ENCODE results near the gene DHX16.
A peak's percentile ranks its signal among the peaks of the same experiment; 100 is the strongest.
"Not testable (repeated sequence)": the region's sequence is repeated elsewhere in the genome, so short reads cannot be mapped to it uniquely, and the experiment has no call there.

DHX16 gene

DNA sequence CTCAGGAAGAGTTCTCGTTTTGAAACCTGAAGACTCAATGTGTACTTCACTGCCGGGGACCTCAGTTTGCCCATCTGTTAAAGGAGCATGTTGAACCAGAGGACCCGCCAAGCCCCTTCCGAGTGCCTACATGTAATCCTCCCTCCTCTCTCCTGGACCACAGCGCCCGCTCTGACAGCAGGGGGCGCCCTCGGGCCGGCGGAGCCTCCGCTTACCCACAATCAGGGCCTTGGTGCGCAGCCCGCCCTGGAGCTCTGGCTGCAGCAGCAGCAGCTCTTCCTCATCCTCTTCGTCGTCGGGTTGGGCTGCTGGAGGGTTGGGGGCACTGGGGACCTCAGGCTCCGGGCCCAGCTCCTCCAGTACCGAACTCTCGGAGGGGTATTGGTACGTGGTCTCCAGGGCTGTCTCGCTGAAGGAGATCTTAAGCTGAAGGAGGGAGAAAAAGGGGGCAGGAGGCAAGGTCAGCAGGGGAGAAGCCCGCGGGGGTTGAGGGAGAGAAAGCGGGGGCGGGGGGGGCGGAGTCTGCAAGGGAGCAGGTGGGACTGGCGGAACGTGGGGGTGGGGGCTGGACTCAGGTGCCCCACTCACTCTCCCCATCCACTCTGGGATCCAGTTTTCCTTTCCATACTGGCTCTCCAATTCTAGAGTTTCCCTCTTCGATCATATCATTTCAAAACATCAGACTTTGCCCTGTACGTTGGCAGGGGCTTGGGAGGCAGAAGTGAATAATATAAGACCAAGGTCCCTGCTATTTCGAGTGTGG is 6.3 kb upstream of the DHX16 start:
- DNase-seq = peak; percentile 94

- DNase-seq = no peak
Observed at GRCh38 chr6:30676660-30677285, 4.0 kb upstream of the DHX16 start.

GRCh38 chr6:30670760-30671527 is 1.9 kb downstream of the DHX16 start:
- DNase-seq = no peak

DNA sequence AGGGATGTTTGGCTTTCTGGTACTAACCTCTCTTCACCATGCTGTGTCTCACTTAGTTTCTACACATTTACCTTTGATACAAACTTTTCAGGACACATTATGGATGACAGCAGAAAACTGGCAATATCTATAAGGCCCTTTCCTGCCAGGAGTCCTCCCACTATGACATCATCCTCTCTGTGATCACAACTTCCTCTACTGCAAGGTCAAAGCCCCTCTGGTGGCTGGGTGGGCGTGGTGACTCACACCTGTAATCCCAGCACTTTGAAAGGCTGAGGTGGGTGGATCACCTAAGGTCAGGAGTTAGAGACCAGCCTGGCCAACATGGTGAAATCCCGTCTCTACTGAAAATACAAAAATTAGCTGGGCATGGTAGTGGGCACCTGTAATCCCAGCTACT is 6.5 kb downstream of the DHX16 start:
- DNase-seq = not testable (repeated sequence)

DNA sequence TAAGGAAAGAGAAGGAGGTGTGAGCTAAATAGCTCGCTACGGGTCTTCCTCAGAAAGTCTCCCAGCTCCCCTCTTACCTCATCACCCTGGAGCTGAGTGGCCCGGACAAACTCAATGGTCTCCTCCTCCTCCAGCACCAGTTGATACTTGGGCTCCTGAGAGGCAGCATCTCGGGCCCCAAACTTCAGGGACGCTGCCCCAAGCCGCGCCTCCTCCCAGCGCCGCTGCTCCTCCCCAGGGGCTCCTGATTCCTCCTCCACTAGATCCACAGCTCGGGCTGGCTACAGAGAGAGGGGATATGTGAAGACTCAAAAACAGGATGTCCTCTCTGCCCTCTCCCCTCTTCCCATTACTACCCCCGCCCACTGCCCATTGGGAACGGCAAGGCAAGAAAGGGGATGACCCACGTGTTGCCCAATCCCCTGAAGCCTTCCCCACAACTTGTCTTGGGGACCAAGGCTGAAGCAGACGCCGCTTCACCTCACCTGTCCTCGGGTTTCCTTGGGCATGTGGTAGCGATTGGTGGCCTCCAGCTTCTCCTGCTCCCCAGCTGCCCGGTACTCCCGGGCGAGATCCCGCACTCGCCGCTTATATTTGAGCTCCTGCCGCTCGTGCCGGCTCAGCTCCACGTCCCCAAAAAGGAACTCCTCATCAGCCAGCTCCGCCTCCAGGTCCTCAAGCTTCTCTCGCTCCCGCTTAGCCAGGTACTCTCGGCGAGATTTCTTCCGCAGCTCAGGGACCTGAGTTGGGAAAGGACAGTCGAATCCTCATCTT is 7.6 kb downstream of the DHX16 start:
- no peak for DNase-seq

DNA sequence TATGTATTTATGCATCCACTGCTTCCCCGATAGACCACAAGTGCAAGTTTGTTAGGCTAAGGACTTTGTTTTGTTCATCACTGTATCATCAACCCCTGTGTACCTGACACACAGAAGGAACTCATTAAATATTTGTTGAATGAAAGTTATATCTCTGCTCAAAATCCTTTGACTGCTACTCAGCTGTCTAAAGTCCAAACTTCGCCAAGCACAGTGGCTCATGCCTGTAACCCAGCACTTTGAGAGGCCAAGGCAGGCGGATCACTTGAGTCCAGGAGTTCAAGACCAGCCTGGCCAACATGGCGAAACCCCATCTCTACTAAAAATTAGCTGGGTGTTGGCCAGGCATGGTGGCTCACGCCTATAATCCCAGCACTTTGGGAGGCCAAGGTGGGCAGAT is 14.9 kb downstream of the DHX16 start:
- not testable (repeated sequence) for DNase-seq

DNA sequence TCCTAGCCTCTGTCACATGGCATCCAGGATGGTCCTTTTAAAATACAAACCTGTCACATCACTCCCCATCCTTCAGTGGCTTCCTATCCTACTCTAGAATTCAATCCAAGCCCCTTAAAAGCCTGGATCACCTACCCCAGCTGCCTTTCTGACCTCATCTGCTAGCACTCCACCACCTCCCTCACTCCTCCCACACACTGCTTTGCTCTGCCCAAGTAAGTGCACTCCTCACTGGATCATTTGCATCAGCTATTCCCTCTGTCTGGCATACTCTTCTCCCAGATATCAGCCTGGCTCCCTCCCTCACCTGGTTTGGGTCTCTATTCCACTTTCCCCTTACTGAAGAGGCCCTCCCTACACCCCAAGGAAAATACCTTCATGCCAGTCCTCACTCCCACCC is 15.4 kb downstream of the DHX16 start:
- DNase-seq = no peak

GRCh38 chr6:30656513-30656912 is 16.3 kb downstream of the DHX16 start:
- no peak for DNase-seq

DNA sequence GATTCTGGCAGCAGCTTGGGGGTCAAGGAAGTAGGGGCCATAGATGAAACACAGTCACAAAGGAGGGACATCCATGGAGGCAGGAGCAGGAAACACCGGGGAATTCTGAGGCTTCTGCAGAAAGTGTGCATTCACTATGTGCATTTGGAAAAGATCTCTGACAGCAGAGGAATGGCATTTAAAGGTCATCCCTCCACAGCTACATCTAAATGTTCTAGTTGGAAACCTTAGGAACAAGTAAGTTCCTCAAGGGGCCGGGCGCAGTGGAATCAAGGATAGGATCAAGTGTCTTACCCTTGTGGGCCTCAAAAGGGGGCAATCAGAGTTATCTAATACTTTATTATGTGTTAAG is 17.1 kb downstream of the DHX16 start:
- no peak for DNase-seq

- no peak for DNase-seq
Observed at GRCh38 chr6:30654798-30655742, 17.7 kb downstream of the DHX16 start.

- no peak for DNase-seq
Observed at GRCh38 chr6:30651143-30651542, 21.7 kb downstream of the DHX16 start.

DNA sequence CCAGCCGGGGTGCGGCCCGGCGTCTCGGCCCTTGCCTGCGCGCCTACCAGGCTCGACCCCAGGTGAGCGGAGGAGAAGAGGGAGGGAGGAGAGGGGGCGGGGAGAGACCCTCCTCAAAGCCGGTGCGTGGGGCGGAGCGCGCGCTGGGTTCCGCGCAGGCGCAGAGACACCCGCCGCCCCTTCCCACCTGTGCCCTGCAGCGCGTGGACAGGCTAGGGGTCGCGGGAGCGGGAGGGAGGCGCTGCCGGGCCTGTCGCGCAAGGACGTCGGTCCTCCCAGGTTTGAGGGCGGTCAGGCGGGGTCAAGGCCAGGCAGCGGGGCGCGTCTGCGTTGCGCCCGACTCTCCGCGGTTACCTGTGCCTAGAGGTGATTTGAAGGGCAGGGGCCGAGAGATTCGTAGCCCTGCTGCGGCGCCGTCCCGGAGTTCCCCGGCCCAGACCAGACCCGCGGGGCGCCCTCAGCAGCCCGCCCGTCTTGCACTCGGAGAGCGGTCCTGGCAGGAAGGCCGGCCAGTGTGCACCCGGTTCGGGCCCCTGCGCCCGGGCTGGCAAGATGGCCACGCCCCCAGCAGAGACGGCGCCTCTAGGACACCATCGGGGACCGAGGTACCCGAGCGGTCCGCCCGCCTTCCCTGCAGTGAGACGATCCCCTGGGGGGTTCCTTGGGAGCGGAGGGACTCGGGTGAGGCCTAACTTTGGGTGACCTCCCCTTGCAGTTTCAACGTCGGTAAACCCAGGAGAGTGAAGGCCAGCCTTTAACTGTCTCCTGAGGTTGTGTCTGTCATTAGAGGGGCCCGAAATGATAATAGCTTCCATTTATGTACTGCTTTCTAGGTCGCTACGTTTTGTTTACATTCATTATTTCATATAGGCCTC is 25.3 kb downstream of the DHX16 start:
- DNase-seq = peak; percentile 87

DNA sequence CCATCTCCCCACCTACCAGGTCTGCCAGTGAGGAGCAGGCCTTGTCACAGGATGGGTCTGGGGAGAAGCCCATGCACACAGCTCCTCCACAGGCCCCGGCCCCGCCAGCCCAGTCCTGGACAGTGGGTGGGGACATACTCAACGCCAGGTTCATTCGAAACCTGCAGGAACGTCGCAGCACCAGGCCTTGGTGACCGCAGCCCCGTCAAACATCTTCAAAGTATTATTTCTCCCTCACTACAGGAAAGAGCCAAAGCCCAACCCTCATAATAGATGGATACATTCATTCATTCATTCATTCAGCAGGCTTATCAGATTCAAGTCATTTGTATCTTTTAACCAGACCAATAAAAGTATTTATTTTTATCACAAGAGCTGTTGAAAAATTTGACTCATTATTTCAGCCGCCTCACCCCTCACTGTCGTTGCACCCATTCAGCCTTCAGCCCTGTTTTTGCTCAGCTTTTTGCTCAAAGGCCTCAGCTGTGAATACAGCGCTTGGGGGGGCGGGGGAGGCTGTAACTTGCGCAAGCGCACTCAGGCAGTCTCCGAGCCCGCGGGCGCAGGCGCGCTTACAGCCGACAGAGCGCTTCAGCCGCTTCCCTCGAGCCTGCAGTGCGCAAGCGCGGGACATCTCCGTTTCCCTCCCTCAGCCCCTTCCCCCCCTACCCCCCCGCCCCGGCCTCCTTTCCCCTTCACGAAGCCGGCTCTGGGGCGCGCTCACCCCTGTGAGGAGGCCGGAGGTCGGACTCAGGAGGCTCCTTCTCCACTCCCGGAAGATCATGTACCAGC is 26.2 kb downstream of the DHX16 start, which contains the start of gene C6orf136:
C6orf136 (plus strand) TSS at position 684 of the 792 bp plus-strand sequence; CDS start at position 783, 99 bp downstream.
- DNase-seq = peak; percentile 96

GRCh38 chr6:30645989-30646388 is 26.8 kb downstream of the DHX16 start:
- DNase-seq = no peak

GRCh38 chr6:30644769-30645168 is 28.0 kb downstream of the DHX16 start:
- DNase-seq = no peak

- DNase-seq = no peak
Observed at GRCh38 chr6:30643656-30644055, 29.1 kb downstream of the DHX16 start.

- DNase-seq = no peak
Observed at GRCh38 chr6:30641048-30641447, 31.8 kb downstream of the DHX16 start.

- DNase-seq = no peak
Observed at GRCh38 chr6:30640481-30640880, 32.3 kb downstream of the DHX16 start.

GRCh38 chr6:30635834-30636233 is 37.0 kb downstream of the DHX16 start:
- DNase-seq = no peak

Data from islet precursor cell (in vitro differentiated cells).